Subcutaneous abdominal adipose tissue (tissue), 5 donors: Measurements from ENCODE around the gene ATP2A3.

Experiments
- H3K27ac ChIP-seq: one replicate; pipeline ENCODE4 v1.7.0; 2013; ENCODE audit warnings: low read depth, mild to moderate bottlenecking, inconsistent platforms, low read length, moderate library complexity
- H3K27me3 ChIP-seq, 5 donors: one replicate each; pipeline ENCODE4 v1.7.0; 2013; ENCODE audit warnings: low read length in 5 of 5, inconsistent platforms in 1 of 5; ENCODE audit not compliant: control insufficient read depth in 5 of 5, insufficient read depth in 4 of 5
- H3K36me3 ChIP-seq, 5 donors: one replicate each; pipeline ENCODE4 v1.7.0; 2013; ENCODE audit warnings: low read length in 5 of 5; ENCODE audit not compliant: control insufficient read depth in 5 of 5, insufficient read depth in 5 of 5
- H3K4me1 ChIP-seq, 5 donors: one replicate each; pipeline ENCODE4 v1.7.0; 2013; ENCODE audit warnings: low read length in 5 of 5, mild to moderate bottlenecking in 3 of 5, moderate library complexity in 1 of 5; ENCODE audit not compliant: control insufficient read depth in 5 of 5, insufficient read depth in 5 of 5
- H3K4me3 ChIP-seq, 5 donors: one replicate each; pipeline ENCODE4 v1.7.0; 2013; ENCODE audit warnings: low read length in 5 of 5, low read depth in 1 of 5
- H3K9ac ChIP-seq, 5 donors: one replicate each; pipeline ENCODE4 v1.7.0; 2013; ENCODE audit warnings: low read length in 5 of 5, mild to moderate bottlenecking in 4 of 5, moderate library complexity in 3 of 5
- H3K9me3 ChIP-seq, 5 donors: one replicate each; pipeline ENCODE4 v1.7.0; 2013; ENCODE audit warnings: low read length in 5 of 5; ENCODE audit not compliant: control insufficient read depth in 5 of 5
- donor health status: healthy.
- donor health status: healthy.
- donor health status: healthy.
- donor health status: healthy.
- donor health status: healthy.

Gene ATP2A3

DNA sequence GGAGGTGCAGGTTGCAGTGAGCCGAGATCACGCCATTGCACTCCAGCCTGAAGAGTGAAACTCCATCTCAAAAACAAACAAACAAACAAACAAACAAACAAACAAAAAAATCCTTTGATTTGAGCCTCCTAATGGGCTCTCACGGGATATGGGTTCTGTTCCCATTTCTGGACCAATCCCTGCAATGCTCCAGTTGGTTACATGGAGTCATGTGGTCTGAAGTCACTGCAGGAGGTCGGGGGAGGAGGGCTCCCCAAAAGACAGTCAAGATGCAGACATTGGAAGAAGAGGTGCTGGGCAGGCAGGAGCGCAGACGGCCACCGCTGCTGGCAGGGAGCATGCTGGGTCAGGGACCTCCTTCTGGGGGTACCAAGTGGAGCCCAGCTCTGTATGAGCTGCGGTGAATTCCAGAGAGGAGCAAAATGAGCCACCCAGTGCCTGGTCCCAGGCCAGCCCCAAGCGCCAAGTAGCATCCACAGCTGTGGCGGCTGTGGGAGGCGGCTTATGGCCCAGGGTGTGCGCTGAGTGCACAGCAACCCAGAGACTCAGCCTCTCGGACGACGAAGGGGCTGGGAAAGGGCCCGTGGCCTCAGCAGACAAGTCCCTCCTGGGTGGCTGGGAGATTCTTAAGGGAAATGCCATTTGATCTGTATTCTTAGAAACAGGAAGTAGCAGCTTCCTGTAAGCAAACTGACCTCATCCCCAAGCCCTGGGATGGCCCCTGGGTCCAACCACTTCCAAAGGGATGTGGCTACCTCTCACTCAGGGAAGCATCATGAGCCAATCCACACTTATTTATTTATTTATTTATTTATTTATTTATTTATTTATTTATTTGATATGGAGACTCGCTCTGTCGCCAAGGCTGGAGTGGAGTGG, 19.6 kb upstream of the ATP2A3 start:
- H3K36me3 ChIP-seq, result no peaks in the 10 kb centered on the region
- H3K9ac ChIP-seq, result peak overlapping the region in 1 of 5 donors; percentile 11
- H3K27me3 ChIP-seq, result peaks cover 0 to 15% (median 7%) of the 10 kb centered on the region in 5 donors
- H3K4me3 ChIP-seq, result peak overlapping the region in 2 of 5 donors; percentile 18
- H3K27ac ChIP-seq, result no peak overlapping the region
- H3K9me3 ChIP-seq, result peaks cover 0 to 4% (median 0%) of the 10 kb centered on the region in 5 donors
- H3K4me1 ChIP-seq, result peaks cover 0 to 43% (median 20%) of the 10 kb centered on the region in 5 donors

DNA sequence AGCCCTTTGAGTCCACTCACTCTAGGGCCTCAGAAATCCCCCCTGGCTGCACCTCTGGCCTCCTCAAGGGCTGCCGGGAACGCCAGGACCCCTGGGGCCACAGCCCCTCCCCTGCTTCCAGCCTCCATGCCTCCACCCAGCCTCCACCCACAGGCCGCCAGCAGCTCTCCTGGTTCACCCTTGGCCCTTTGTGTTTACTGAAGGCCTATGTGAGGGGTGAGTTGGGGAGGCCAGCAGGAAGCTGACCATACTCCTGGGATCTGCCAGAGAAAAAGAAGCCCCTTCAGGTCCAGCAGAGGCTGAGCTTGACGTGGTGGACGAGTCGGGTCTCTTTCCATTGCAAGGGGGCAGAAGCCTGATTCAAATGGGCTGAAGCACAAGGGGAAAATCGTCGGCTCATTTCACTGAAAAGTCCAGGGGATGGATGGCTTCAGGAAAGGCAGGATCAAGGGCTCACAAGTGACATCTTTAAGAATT, 18.3 kb upstream of the ATP2A3 start:
- Histone ChIP-seq H3K9me3 (peaks cover 0 to 4% (median 0%) of the 10 kb centered on the region in 5 donors), H3K27ac (no peak overlapping the region), H3K36me3 (no peaks in the 10 kb centered on the region), H3K4me1 (peaks cover 0 to 49% (median 20%) of the 10 kb centered on the region in 5 donors), H3K9ac (no peak overlapping the region), H3K27me3 (peaks cover 0 to 15% (median 7%) of the 10 kb centered on the region in 5 donors), H3K4me3 (no peak overlapping the region)

DNA sequence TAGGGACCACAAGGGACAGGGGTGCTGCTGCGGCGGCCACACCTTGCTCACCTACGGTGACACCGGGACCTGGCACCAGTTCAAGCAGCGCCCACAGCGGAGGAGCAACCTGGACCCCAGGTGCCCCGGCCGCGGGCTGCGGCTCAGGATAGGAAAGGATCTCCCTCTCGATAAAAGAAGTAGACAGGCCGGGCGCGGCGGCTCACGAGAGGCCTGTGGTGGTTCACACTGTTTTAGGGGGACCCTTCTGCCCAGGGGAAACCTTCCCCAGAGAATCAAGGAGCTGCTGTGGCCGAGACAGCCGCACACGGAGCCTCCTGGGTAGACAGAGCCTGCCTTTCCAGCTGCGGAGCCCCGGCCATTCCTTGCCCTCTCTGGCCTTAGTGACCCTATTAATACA, 17.9 kb upstream of the ATP2A3 start:
- H3K4me3 ChIP-seq, result no peak overlapping the region
- peaks cover 0 to 53% (median 21%) of the 10 kb centered on the region in 5 donors for H3K4me1 ChIP-seq
- no peak overlapping the region for H3K9ac ChIP-seq
- no peak overlapping the region for H3K27ac ChIP-seq
- peaks cover 0 to 4% (median 0%) of the 10 kb centered on the region in 5 donors for H3K9me3 ChIP-seq
- no peaks in the 10 kb centered on the region for H3K36me3 ChIP-seq
- H3K27me3 ChIP-seq, result peaks cover 0 to 15% (median 7%) of the 10 kb centered on the region in 5 donors

DNA sequence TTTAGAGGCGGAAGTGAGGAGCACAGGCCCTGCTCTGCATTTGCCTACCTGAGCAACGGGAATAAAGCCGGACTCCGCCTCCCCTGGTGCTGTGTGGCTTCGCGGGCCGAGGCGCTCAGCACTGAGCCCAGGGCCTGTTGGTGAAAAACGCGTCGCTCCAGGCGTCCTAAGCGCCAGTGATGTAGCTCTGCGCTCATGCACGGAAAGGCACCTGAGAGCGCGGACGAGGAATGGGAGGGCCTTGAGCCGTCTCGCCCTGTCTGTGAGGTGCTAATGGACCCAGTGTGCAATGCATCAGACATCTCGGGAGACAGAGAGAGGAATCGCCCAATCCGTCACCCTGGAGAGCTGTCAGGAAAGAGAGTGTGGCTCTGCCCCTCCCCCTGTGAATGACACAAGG, 17.2 kb upstream of the ATP2A3 start:
- Histone ChIP-seq H3K27me3 (peaks cover 0 to 10% (median 3%) of the 10 kb centered on the region in 5 donors), H3K4me3 (no peak overlapping the region), H3K4me1 (peaks cover 1 to 53% (median 27%) of the 10 kb centered on the region in 5 donors), H3K27ac (no peak overlapping the region), H3K9me3 (peaks cover 0 to 4% (median 0%) of the 10 kb centered on the region in 5 donors), H3K36me3 (no peaks in the 10 kb centered on the region), H3K9ac (no peak overlapping the region)

DNA sequence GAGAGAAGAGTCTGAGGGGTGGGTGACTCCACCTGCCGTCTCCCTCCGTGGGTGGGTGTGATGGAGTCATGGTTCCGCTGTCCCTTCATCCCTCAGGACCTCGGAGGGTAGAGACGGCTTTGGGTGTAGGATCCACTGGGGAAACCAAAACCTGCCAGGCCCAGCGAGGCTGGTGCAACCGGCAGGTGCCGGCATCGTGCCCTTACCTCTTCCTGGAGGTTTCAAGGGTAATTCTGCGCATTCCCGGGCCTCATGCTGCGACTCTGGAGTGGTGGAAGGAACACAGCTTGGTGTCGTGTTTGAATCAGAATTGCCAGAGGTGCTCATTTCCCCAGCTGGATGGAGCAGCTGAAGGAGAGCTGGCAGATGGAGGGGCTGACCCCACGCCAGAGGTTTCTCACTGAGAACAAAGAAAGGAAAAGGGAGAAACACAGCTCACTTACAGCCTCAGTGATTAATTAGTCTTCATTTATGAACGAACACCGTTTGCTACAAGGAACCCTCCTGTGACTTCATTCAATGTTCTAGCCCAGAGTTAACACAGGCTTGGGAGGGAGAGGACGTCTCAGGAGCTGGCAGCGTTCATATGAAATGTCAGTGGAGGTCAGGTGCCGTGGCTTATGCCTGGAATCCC, 16.3 kb upstream of the ATP2A3 start:
- H3K4me1 ChIP-seq, result peaks cover 0 to 50% (median 22%) of the 10 kb centered on the region in 5 donors
- H3K4me3 ChIP-seq, result no peak overlapping the region
- no peaks in the 10 kb centered on the region for H3K36me3 ChIP-seq
- no peak overlapping the region for H3K9ac ChIP-seq
- peaks cover 0 to 4% (median 3%) of the 10 kb centered on the region in 5 donors for H3K9me3 ChIP-seq
- H3K27me3 ChIP-seq, result peaks cover 0 to 6% (median 0%) of the 10 kb centered on the region in 5 donors
- H3K27ac ChIP-seq, result no peak overlapping the region

DNA sequence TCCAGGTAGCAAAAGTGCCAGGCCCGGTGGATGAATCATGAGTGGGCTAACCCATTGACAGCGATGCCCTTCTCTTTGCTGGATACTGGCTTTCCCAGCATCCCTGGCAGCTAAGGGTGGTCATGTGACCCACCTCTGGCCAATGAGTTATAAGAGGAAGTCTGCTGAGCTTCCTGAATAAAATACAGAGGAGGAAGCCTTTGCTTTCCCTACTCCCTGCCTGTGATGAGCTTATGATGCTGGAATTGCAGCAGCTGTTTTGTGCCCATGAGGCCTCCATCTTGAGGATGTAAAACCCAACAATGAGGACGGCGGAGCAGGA, 15.0 kb upstream of the ATP2A3 start:
- H3K36me3 ChIP-seq, result no peaks in the 10 kb centered on the region
- H3K27ac ChIP-seq, result no peak overlapping the region
- peaks cover 0 to 3% (median 0%) of the 10 kb centered on the region in 5 donors for H3K27me3 ChIP-seq
- H3K4me3 ChIP-seq, result no peak overlapping the region
- no peak overlapping the region for H3K9ac ChIP-seq
- H3K9me3 ChIP-seq, result peaks cover 0 to 14% (median 13%) of the 10 kb centered on the region in 5 donors
- peaks cover 0 to 45% (median 17%) of the 10 kb centered on the region in 5 donors for H3K4me1 ChIP-seq

DNA sequence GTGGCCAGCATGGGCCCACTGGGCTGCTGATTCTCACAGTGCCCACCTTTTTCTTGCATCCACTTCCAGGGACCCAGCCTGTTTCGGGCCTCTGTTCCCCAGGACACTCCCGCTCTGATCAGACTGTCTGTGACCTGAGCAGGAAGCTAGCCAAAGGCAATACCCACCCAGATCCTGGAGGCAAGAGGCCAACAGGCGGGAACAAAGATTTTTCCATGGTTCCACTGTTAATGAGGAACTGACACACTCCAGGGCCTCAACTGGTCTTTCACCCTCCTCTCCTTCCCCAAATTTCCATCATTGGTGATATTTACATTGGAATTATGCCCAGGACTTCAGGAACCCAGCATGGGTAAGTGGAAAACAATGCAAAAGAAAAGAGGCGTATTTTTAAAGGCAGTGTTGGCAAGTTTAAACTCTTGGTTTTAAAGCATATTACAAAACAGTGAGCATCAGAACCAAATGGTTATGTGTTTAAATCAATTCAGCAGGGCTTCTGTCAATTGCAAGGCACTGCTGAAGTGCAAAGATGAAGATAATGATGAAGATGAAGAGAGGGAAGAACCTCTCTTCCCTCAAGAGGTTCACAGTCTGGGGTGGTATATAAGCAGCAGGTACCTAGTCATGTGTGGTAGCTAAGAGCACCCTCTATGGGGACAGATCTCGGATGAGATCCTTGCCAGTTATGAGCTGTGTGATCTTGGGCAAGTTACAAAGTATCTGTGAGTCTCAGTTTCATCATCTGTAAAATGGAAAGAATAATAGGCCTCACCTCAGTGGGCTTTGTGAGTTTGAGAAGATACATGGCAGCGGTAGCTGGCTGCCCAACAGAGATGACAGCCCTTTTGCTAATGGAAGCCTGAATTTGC, 14.4 kb upstream of the ATP2A3 start:
- Histone ChIP-seq H3K27ac (no peak overlapping the region), H3K4me3 (no peak overlapping the region), H3K4me1 (peaks cover 0 to 46% (median 14%) of the 10 kb centered on the region in 5 donors)

DNA sequence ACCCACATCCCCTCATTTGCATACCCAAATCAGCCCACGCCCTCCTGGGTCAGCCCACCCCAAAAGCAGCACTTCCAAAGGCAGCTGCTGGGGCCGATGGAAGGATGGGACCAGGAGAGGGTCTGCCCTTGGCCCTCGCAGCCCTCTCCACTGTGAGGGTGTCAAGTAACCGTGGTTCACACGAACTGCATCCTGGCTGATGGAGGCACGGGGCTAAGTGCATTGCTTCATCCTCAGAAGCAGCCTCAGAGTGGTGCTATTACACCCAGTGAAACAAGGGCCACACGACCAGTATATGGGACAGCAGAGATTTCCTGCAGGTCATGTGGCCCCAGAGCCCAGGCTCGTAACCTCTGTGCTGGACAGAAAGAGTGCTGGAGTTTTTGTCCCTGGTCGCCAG, 13.2 kb upstream of the ATP2A3 start:
- H3K27ac ChIP-seq, result no peak overlapping the region
- H3K9ac ChIP-seq, result no peak overlapping the region

More for the DNA sequence above, 14.4 kb upstream of the ATP2A3 start:
- H3K9me3 ChIP-seq, result peaks cover 0 to 16% (median 13%) of the 10 kb centered on the region in 5 donors
- H3K27me3 ChIP-seq, result peaks cover 0 to 9% (median 0%) of the 10 kb centered on the region in 5 donors
- H3K36me3 ChIP-seq, result no peaks in the 10 kb centered on the region
- H3K9ac ChIP-seq, result no peak overlapping the region

DNA sequence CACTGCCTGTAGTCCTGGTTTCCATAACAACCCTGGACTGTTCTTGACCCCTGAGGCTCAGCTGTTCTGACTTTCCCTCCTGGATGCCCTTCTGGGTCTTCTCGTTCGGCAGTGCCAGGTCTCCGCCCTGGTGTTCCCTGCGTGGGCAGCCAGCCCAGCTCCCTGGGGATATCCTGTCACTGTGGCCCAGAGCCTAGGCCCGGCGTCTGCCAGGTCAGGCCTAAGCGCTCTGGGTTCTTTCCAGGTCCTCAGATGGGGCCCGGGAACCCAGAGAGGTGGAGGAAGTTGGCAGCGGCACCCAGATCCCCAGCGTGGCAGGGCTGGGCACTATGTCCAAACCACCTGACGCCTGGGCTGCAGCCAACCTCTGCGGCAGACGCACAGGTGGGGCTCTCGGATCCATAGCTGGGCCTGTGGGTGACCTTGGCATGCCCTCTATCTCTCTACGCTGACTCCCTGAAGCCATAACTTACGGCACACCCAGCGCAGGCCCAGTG, 12.5 kb upstream of the ATP2A3 start:
- peaks cover 0 to 43% (median 8%) of the 10 kb centered on the region in 5 donors for H3K4me1 ChIP-seq
- H3K36me3 ChIP-seq, result no peaks in the 10 kb centered on the region
- no peak overlapping the region for H3K27ac ChIP-seq
- H3K4me3 ChIP-seq, result no peak overlapping the region
- H3K9ac ChIP-seq, result no peak overlapping the region
- H3K27me3 ChIP-seq, result peaks cover 2 to 9% (median 7%) of the 10 kb centered on the region in 5 donors
- peaks cover 0 to 16% (median 13%) of the 10 kb centered on the region in 5 donors for H3K9me3 ChIP-seq

More for the DNA sequence above, 13.2 kb upstream of the ATP2A3 start:
- H3K4me1 ChIP-seq, result peaks cover 0 to 43% (median 8%) of the 10 kb centered on the region in 5 donors
- H3K36me3 ChIP-seq, result no peaks in the 10 kb centered on the region
- H3K9me3 ChIP-seq, result peaks cover 0 to 16% (median 13%) of the 10 kb centered on the region in 5 donors
- peaks cover 2 to 11% (median 6%) of the 10 kb centered on the region in 5 donors for H3K27me3 ChIP-seq
- H3K4me3 ChIP-seq, result no peak overlapping the region
